Measurements from ENCODE around the gene LEMD1.
"Not testable (repeated sequence)": the region's sequence is repeated elsewhere in the genome, so short reads cannot be mapped to it uniquely, and the experiment has no call there.

The LEMD1 gene

GRCh38 chr1:205424901-205425600 is 3.2 kb upstream of the LEMD1 start:
- DNase-seq = no peak

GRCh38 chr1:205423814-205424399 is 2.1 kb upstream of the LEMD1 start:
- DNase-seq = no peak

DNA sequence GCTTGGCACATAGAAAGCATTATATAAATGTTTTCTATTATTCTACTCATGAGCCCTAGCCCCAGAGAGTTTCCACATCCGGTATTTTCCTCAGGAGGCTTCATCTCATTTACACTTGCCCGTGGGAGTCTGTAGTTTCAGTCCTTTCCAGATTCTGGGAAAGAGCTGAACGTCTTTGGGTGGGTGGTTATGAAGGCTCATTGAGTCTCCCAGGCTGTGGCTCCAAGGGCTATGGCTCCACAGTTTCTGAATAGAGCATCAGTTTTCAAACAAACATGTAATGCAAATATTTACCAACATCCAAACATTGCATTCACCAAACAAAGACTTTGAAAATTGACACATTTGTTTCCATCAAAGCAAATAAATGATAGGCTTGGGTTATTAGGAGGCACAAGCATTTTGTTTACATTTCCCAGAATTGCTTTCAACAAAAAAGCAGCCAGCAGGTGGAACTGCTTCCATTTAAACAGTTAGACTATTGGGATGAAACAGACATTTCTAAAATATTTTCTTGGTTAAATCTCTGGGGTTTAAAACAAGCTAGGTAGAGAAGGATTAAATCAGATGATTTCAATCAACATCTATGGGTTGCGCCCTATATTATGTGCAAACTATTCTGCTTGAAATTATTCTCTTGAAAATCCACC is 1.3 kb upstream of the LEMD1 start:
- no peak for DNase-seq

GRCh38 chr1:205420938-205421337 is 918 bp downstream of the LEMD1 start:
- no peak for DNase-seq

GRCh38 chr1:205417870-205418635 is 3.8 kb downstream of the LEMD1 start:
- DNase-seq = no peak

GRCh38 chr1:205416322-205416721 is 5.5 kb downstream of the LEMD1 start:
- no peak for DNase-seq

DNA sequence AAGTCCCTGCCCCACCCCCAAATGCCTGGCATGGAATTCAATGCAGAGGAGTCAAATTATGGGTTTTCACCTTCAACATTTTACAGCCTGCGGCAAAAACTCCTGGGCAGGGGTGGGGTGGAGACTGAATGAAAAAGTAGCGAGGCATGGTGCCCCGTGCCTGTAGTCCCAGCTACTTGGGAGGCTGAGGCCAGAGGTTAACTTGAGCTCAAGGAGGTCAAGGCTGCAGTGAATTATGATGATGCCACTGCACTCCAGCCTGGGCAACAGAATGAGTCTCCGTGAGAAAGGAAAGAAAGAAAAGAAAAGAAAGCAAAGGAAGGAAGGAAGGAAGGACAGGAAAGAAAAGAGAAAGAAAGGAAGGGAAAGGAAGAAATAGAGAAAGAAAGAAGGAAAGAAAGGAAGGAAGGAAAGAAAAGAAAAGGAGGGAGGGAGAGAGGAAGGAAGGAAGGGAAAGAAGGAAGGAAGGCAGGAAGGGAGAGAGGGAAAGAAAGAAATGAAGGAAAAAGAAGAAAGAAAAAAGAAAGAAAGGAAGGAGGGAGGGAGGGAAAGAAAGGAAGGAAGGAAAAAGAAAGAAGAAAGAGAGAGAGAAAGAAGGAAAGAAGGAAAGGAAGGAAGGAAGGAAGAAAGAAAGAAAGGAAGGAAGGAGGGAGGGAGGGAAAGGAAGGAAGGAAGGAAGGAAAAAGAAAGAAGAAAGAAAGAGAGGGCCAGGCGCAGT is 11.1 kb downstream of the LEMD1 start:
- no peak for DNase-seq

DNA sequence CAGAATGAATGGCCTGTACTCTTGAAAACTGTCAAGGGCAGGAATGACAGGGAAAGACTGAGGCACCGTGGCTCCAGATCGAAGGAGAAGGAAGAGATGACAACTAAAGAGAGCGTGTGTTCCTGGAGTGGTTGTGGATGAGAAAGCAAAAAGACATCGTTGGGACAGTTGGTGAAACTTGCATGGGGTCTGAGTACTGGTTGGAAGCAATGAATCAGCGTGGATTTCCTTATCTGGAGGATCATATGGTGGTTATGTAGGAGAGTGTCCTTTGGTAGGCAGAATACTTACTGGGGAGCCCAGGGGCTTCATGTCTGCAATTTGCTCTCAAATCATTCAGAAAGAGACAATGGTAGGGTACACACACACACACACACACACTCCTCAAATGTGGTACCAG is 13.9 kb downstream of the LEMD1 start:
- no peak for DNase-seq

DNA sequence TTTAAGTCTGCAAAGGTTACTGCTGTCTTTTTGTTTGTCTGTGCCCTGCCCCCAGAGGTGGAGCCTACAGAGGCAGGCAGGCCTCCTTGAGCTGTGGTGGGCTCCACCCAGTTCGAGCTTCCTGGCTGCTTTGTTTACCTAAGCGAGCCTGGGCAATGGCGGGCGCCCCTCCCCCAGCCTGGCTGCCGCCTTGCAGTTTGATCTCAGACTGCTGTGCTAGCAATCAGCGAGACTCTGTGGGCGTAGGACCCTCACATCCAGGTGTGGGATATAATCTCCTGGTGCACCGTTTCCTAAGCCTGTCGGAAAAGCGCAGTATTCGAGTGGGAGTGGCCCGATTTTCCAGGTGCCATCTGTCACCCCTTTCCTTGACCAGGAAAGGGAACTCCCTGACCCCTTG is 15.6 kb downstream of the LEMD1 start:
- DNase-seq = not testable (repeated sequence)

GRCh38 chr1:205404484-205404883 is 17.4 kb downstream of the LEMD1 start:
- not testable (repeated sequence) for DNase-seq

DNA sequence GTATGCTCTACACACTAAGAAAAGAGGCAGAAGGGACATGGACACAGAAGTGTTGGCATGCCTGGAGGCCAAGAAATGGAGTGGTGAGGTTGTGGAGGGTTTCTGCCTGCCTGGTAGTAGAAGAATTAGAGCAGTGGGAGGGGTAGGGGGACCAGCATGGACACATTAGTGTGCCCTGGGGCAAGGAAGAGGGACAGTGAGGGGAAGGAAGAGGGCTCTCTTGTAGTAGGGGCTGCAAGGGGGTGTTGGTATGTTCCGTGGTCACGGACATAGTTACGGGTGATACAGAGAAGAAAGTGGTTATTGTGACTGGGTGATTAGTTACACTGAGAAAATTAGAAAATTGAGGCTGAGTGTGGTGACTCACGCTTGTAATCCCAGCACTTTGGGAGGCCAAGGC is 23.3 kb downstream of the LEMD1 start:
- DNase-seq = no peak

GRCh38 chr1:205396967-205397616 is 24.8 kb downstream of the LEMD1 start:
- DNase-seq = peak in 1 of 2 experiments; percentile 79

DNA sequence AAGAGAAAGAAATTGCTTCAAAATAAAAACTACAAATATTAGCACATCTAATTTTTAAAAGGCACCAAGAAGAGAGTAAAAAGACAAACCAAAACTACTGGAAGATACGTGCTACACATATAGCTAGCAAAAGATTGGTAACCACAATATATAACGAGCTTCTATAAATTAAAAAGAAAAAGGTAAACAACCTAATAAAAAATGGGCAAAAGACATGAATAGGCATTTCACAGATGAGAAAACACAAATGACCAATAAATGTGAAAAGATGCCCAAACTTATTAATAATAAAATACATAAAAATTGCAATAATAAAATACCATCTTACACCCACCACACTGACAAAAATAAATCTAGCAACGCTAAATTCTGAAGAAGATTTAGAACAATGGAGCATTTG is 26.2 kb downstream of the LEMD1 start:
- DNase-seq = no peak

- DNase-seq = no peak
Observed at GRCh38 chr1:205392650-205393049, 29.2 kb downstream of the LEMD1 start.

DNA sequence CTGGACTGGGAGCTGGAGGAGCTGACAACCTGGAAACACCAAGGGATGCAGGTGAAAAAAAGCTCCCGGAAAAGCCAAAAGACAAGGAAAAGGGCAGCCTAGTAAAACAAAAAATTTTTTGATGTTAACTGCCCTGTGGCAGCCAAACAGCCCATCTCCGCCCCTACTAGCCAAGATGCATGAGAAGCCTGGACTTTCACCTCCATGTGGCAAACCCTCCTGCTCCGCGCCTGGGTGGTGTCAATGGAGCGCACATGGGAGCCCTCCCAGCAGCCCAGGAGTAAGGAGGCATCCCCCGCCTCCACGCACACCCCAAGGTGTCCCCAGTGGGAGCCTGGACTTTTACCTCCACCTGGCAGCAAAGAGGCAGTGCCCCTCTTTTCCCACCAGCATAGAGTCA is 30.5 kb downstream of the LEMD1 start:
- no peak for DNase-seq

DNA sequence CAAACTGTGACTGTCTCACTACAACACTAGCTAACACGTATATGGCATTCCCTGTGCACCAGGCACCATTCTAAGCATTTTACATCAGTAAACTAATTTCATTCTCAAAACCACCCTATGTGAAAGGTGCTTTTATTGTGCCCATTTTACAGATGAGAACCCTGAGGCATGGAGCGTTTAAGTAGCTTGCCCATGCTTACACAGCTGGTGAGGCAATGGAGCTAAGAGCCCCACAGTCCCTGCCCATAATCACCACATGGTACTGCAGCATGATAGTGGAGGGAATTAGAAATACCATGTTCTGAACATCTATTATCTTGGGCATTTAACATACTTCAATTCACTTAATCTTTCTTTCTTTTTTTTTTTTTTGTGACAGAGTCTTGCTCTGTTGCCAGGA is 34.0 kb downstream of the LEMD1 start:
- no peak for DNase-seq

- not testable (repeated sequence) for DNase-seq
Observed at GRCh38 chr1:205382990-205383389, 38.9 kb downstream of the LEMD1 start.

DNA sequence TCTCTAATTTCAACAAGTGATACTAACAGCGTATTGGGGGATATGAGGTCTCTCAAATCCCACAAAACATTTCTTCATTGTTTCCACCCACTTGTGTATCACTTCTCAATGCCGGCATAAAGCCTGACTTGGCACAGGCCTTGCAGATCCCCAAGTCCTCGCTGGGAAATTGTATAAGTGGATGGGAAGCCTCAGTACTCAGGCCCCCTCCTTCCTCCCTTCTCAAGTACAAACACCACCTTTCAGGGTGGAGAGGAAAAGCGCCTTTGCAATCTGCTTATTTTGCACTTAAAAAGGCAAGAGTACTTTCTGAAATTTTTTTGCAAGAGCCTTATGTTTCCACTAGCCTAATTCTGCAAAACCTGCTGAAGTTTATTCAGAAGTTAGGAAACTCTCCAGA is 39.3 kb downstream of the LEMD1 start:
- no peak for DNase-seq

GRCh38 chr1:205381305-205381704 is 40.6 kb downstream of the LEMD1 start:
- DNase-seq = no peak

DNA sequence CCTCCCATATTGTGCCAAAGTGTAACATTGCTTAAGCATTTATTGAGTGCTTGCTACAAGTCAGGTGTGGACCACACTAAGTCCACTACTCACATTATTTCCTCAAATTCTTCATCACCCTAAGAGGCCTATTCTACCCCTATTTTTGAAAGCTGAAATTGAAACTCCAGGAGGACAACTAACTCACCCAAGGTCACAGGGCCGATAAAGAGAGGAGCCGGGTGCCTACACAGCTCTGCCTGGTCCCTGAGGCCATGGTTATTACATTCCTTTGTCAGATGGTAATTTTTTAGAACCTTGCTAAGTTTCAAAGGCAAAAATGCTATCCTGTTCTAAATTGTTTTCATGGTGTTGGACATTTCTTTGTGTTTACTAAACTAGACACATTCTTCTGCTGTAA is 41.0 kb downstream of the LEMD1 start:
- no peak for DNase-seq

- DNase-seq = no peak
Observed at GRCh38 chr1:205379056-205379455, 42.8 kb downstream of the LEMD1 start.

DNA sequence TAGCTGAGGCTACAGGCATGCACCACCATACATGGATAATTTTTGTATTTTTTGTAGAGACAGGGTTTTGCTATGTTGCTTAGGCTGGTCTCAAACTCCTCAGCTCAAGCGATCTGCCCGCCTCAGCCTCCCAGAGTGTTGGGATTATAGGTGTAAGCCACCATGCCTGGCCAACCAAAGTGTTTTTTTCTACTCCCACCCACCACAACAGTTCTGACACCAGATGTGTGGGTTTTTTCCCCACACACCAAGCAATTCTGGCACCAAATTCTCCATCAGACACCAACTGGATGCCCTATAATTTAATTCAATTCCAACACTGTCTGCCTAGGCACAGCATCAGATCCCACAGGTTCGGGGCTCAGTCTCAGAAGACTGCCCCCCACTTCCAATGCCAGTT is 44.5 kb downstream of the LEMD1 start:
- DNase-seq = no peak

Measured in cerebellar nuclear complex (tissue), 1 donor.